HG02642 (cell line): ENCODE results near the gene LYPD6.
A peak's percentile ranks its signal among the peaks of the same experiment; 100 is the strongest.
"Not testable (repeated sequence)": the region's sequence is repeated elsewhere in the genome, so short reads cannot be mapped to it uniquely, and the experiment has no call there.

Experiments used
- ATAC-seq: cut with Tn5 transposase; IDR thresholded peaks from one replicate; pipeline ENCODE4 v1.9.1; 2021; ENCODE audit warnings: mild to moderate bottlenecking; ENCODE audit not compliant: unreplicated experiment, poor library complexity

Gene LYPD6

GRCh38 chr2:149330127-149331022, at the start of gene LYPD6:
Gene LYPD6 (plus strand): TSS chr2:149330587. CDS start chr2:149437709, 107,122 bp downstream.
- peak; percentile 93 for ATAC-seq

GRCh38 chr2:149281441-149281840, 48.9 kb upstream of the LYPD6 start:
- ATAC-seq, result no peak

GRCh38 chr2:149290662-149291061, 39.7 kb upstream of the LYPD6 start:
- no peak for ATAC-seq

GRCh38 chr2:149291881-149292280, 38.5 kb upstream of the LYPD6 start:
- no peak for ATAC-seq

GRCh38 chr2:149296031-149296430, 34.4 kb upstream of the LYPD6 start:
- ATAC-seq, result no peak

- no peak for ATAC-seq
Observed at GRCh38 chr2:149307014-149307413, 23.4 kb upstream of the LYPD6 start.

- no peak for ATAC-seq
Observed at GRCh38 chr2:149310349-149310748, 20.0 kb upstream of the LYPD6 start.

GRCh38 chr2:149312039-149312438, 18.3 kb upstream of the LYPD6 start:
- ATAC-seq, result no peak

- peak; percentile 97 for ATAC-seq
Observed at GRCh38 chr2:149313512-149313972, 16.8 kb upstream of the LYPD6 start.

- no peak for ATAC-seq
Observed at GRCh38 chr2:149314687-149315086, 15.7 kb upstream of the LYPD6 start.

- no peak for ATAC-seq
Observed at GRCh38 chr2:149315461-149315860, 14.9 kb upstream of the LYPD6 start.

GRCh38 chr2:149318566-149318965, 11.8 kb upstream of the LYPD6 start:
- not testable (repeated sequence) for ATAC-seq

- ATAC-seq, result no peak
Observed at GRCh38 chr2:149320362-149320761, 10.0 kb upstream of the LYPD6 start.

- no peak for ATAC-seq
Observed at GRCh38 chr2:149329068-149329467, 1.3 kb upstream of the LYPD6 start.

GRCh38 chr2:149329489-149330126, 779 bp upstream of the LYPD6 start:
- ATAC-seq, result no peak

- no peak for ATAC-seq
Observed at GRCh38 chr2:149331023-149331400, 625 bp downstream of the LYPD6 start.

- ATAC-seq, result no peak
Observed at GRCh38 chr2:149332364-149332763, 2.0 kb downstream of the LYPD6 start.

GRCh38 chr2:149333636-149334035, 3.2 kb downstream of the LYPD6 start:
- ATAC-seq, result no peak

- no peak for ATAC-seq
Observed at GRCh38 chr2:149334156-149334555, 3.8 kb downstream of the LYPD6 start.

GRCh38 chr2:149339324-149339723, 8.9 kb downstream of the LYPD6 start:
- ATAC-seq, result no peak

GRCh38 chr2:149342509-149342908, 12.1 kb downstream of the LYPD6 start:
- ATAC-seq, result no peak

GRCh38 chr2:149344105-149344504, 13.7 kb downstream of the LYPD6 start:
- ATAC-seq, result no peak
